ENCODE results near the gene MIEN1. TPM values are rescaled to one million over a fixed set of nuclear protein-coding genes. Genes with fewer than 3 reads are reported as not detected.

Gene MIEN1
- total RNA-seq, 1 experiment from 2014 or later: 42.1 TPM

DNA sequence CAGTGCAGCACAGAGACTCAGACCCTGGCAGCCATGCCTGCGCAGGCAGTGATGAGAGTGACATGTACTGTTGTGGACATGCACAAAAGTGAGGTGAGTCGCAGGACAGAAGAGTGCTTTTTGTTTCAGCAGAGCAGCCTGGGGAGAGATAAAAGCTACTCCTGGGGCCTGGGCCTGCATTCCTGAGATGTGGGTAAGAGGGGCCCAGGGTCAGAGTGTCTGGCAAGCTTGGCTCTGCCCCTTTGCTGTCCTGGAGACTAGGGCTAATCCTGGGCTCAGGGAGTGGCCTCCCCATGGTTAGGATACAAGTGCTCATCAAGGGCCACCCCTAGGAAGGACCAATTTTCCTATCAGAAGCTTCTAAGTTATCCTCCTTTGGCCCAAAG is 35.2 kb downstream of the MIEN1 start:
- ChIA-PET CTCF (interaction anchor here (0.8 to 1.8 kb wide), 5 partner anchors 10 to 73 kb away, joined by 3 to 5 read pairs (median 4); no protein-coding TSS in a partner anchor), POLR2A (interaction anchor here (1.2 to 1.3 kb wide), 2 partner anchors 11 to 17 kb away, joined by 4 read pairs; no protein-coding TSS in a partner anchor)
- no peaks in the 10 kb centered on the region for H3K36me3 Mint-ChIP-seq (ENCODE audit: insufficient read depth, unreplicated experiment)
- no peak for DNase-seq (ENCODE audit: unreplicated experiment)
- no peak overlapping the region for H3K27ac Mint-ChIP-seq (ENCODE audit: low read depth, unreplicated experiment)
- no peaks in the 10 kb centered on the region for H3K4me1 Mint-ChIP-seq (ENCODE audit: insufficient read depth, unreplicated experiment)
- TF ChIP-seq, protein P1, sequence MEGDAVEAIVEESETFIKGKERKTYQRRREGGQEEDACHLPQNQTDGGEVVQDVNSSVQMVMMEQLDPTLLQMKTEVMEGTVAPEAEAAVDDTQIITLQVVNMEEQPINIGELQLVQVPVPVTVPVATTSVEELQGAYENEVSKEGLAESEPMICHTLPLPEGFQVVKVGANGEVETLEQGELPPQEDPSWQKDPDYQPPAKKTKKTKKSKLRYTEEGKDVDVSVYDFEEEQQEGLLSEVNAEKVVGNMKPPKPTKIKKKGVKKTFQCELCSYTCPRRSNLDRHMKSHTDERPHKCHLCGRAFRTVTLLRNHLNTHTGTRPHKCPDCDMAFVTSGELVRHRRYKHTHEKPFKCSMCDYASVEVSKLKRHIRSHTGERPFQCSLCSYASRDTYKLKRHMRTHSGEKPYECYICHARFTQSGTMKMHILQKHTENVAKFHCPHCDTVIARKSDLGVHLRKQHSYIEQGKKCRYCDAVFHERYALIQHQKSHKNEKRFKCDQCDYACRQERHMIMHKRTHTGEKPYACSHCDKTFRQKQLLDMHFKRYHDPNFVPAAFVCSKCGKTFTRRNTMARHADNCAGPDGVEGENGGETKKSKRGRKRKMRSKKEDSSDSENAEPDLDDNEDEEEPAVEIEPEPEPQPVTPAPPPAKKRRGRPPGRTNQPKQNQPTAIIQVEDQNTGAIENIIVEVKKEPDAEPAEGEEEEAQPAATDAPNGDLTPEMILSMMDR (IDR thresholded peaks at IDR 0.05; ENCODE audit: unreplicated experiment): no peak
- H3K27me3 Mint-ChIP-seq (ENCODE audit: insufficient read depth, unreplicated experiment): no peaks in the 10 kb centered on the region
- H3K9me3 Mint-ChIP-seq (ENCODE audit: unreplicated experiment): no peaks in the 10 kb centered on the region
- no TSS peak for BruUV-seq (replicated peaks)
- intact Hi-C loops (cut with micrococcal nuclease): no loop called here
- H3K4me3 Mint-ChIP-seq (ENCODE audit: unreplicated experiment): no peak overlapping the region

DNA sequence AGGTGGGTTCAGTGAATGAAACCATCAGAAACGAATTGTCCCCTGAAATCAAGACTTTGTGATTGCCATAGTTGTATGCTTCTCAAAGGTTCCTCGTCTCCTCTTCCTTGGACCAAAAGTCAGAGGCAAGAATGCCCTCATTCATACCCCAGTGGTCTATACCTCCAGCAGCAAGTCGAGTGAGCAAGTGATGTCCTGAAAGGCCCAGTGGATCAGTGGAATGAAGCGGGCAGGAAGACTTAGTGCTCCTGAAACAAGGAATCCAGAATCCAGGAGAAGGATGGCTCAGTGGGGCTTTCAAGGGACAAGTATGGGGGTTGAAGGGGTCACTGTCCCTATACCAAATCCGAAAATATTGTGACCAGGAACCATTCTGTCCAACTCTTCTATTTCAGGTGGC is 35.7 kb downstream of the MIEN1 start:
- H3K36me3 Mint-ChIP-seq (ENCODE audit: insufficient read depth, unreplicated experiment): no peaks in the 10 kb centered on the region
- no peaks in the 10 kb centered on the region for H3K27me3 Mint-ChIP-seq (ENCODE audit: insufficient read depth, unreplicated experiment)
- no peaks in the 10 kb centered on the region for H3K9me3 Mint-ChIP-seq (ENCODE audit: unreplicated experiment)
- no peak for DNase-seq (ENCODE audit: unreplicated experiment)
- ChIA-PET POLR2A (interaction anchor here (1.2 kb wide), 1 partner anchor 11 kb away, joined by 4 read pairs; no protein-coding TSS in a partner anchor), CTCF (interaction anchor here (1.0 to 1.8 kb wide), 3 partner anchors 10 to 72 kb away, joined by 3 to 5 read pairs (median 4); no protein-coding TSS in a partner anchor)
- no TSS peak for BruUV-seq (replicated peaks)
- no peaks in the 10 kb centered on the region for H3K4me1 Mint-ChIP-seq (ENCODE audit: insufficient read depth, unreplicated experiment)
- H3K27ac Mint-ChIP-seq (ENCODE audit: low read depth, unreplicated experiment): no peak overlapping the region
- no peak overlapping the region for H3K4me3 Mint-ChIP-seq (ENCODE audit: unreplicated experiment)
- intact Hi-C loops (cut with micrococcal nuclease): no loop called here
- TF ChIP-seq, protein P1 (IDR thresholded peaks at IDR 0.05; ENCODE audit: unreplicated experiment): no peak

DNA sequence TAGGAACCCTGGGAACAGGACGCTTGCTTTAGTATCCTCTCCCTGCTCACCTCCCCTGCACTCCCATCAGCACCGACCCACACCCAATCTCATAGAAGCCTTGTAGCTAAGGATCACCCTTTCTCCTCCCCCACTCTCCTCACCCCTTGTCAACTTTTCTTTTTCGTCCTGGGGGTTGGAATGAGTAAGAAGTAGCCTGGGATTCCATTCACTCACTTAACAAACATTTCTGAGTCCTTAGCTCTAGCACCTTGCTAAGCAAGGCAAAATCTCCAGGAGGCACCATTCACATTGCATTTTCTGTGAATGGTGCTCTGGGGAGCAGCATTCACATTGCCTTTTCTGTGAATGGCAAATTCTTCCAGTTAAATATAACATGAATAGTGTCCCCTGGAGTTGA is 41.4 kb downstream of the MIEN1 start:
- ChIA-PET POLR2A (interaction anchor here (0.5 to 4.1 kb wide), 11 partner anchors 9 to 226 kb away, joined by 3 to 68 read pairs (median 4); partner anchors contain the start of genes ERBB2, MIEN1 and STARD3), CTCF (interaction anchor here (0.7 kb wide), 1 partner anchor 41 kb away, joined by 4 read pairs; no protein-coding TSS in a partner anchor)
- peaks cover 14% of the 10 kb centered on the region for H3K4me1 Mint-ChIP-seq (ENCODE audit: insufficient read depth, unreplicated experiment)
- H3K27me3 Mint-ChIP-seq (ENCODE audit: insufficient read depth, unreplicated experiment): no peaks in the 10 kb centered on the region
- intact Hi-C loops (cut with micrococcal nuclease): loop anchor here (5.0 kb wide), 2 partner anchors 52 to 53 kb away; partner anchors contain the start of gene STARD3
- H3K9me3 Mint-ChIP-seq (ENCODE audit: unreplicated experiment): no peaks in the 10 kb centered on the region
- H3K36me3 Mint-ChIP-seq (ENCODE audit: insufficient read depth, unreplicated experiment): peaks cover 11% of the 10 kb centered on the region
- no TSS peak for BruUV-seq (replicated peaks)
- DNase-seq (ENCODE audit: unreplicated experiment): no peak
- TF ChIP-seq, protein P1 (IDR thresholded peaks at IDR 0.05; ENCODE audit: unreplicated experiment): no peak
- H3K27ac Mint-ChIP-seq (ENCODE audit: low read depth, unreplicated experiment): peak overlapping the region; percentile 95
- peak overlapping the region; percentile 79 for H3K4me3 Mint-ChIP-seq (ENCODE audit: unreplicated experiment)

DNA sequence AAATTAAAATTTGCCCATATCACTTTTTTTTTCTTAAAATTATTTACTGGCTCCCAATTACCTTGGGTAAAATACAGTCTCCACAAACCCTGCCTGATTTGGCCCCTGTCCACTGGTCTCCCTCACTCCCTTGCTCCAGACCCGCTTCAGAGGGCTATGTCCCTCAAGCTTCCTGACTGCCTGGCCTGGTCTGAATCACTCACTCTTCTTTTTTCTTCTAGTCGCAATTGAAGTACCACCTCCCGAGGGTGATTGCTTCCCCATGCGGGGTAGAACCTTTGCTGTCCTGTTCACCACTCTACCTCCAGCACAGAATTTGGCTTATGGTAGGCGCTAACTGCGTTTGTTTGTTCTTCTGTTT is 41.9 kb downstream of the MIEN1 start:
- H3K27me3 Mint-ChIP-seq (ENCODE audit: insufficient read depth, unreplicated experiment): no peaks in the 10 kb centered on the region
- POLR2A ChIA-PET: interaction anchor here (0.5 to 4.1 kb wide), 22 partner anchors 10 to 489 kb away, joined by 3 to 68 read pairs (median 4); partner anchors contain the start of genes ERBB2, MIEN1, RPL19 and STARD3
- BruUV-seq (replicated peaks): no TSS peak
- DNase-seq (ENCODE audit: unreplicated experiment): no peak
- peaks cover 14% of the 10 kb centered on the region for H3K4me1 Mint-ChIP-seq (ENCODE audit: insufficient read depth, unreplicated experiment)
- TF ChIP-seq, protein P1 (IDR thresholded peaks at IDR 0.05; ENCODE audit: unreplicated experiment): no peak
- CTCF ChIA-PET: interaction anchor here (0.5 to 1.0 kb wide), 5 partner anchors 12 to 300 kb away, joined by 3 to 4 read pairs (median 4); partner anchors contain the start of gene ERBB2
- peak overlapping the region; percentile 79 for H3K4me3 Mint-ChIP-seq (ENCODE audit: unreplicated experiment)
- intact Hi-C loops (cut with micrococcal nuclease): loop anchor here (5.0 kb wide), 2 partner anchors 51 to 54 kb away; partner anchors contain the start of gene STARD3
- H3K36me3 Mint-ChIP-seq (ENCODE audit: insufficient read depth, unreplicated experiment): peaks cover 11% of the 10 kb centered on the region
- H3K9me3 Mint-ChIP-seq (ENCODE audit: unreplicated experiment): no peaks in the 10 kb centered on the region
- H3K27ac Mint-ChIP-seq (ENCODE audit: low read depth, unreplicated experiment): peak overlapping the region; percentile 95
